ENCODE measurements around the gene MYOM1. TPM values are rescaled to one million over a fixed set of nuclear protein-coding genes. Genes with fewer than 3 reads are reported as not detected.
A peak's percentile ranks its signal among the peaks of the same experiment; 100 is the strongest.

MYOM1 gene
- total RNA-seq = 2.2 and 2.7 TPM in 2 replicates

GRCh38 chr18:3219631-3220335 lies at the start of gene MYOM1:
TSS of gene MYOM1 (minus strand) at chr18:3219968. CDS start at chr18:3215223, 4,745 bp downstream.
- no peak for DNase-seq

GRCh38 chr18:3269241-3269913 lies 49.6 kb upstream of the MYOM1 start:
- DNase-seq = no peak

- no peak for DNase-seq
Measured at GRCh38 chr18:3268306-3268705, 48.5 kb upstream of the MYOM1 start.

GRCh38 chr18:3266062-3266608 lies 46.4 kb upstream of the MYOM1 start:
- DNase-seq = no peak

GRCh38 chr18:3265564-3266033 lies 45.8 kb upstream of the MYOM1 start:
- DNase-seq = peak; percentile 63

- peak; percentile 31 for DNase-seq
Measured at GRCh38 chr18:3264362-3264761, 44.6 kb upstream of the MYOM1 start.

GRCh38 chr18:3263132-3263700 lies 43.4 kb upstream of the MYOM1 start:
- peak; percentile 27 for DNase-seq

GRCh38 chr18:3262234-3263131 lies 42.7 kb upstream of the MYOM1 start:
- DNase-seq = peak; percentile 56

- peak; percentile 87 for DNase-seq
Measured at GRCh38 chr18:3261373-3262233, 41.8 kb upstream of the MYOM1 start, which contains the start of gene MYL12B. TSS of gene MYL12B (plus strand) at chr18:3262133. CDS start at chr18:3272899, 10,766 bp downstream.

GRCh38 chr18:3260995-3261372 lies 41.2 kb upstream of the MYOM1 start:
- DNase-seq = no peak

- no peak for DNase-seq
Measured at GRCh38 chr18:3257627-3258120, 37.9 kb upstream of the MYOM1 start.

GRCh38 chr18:3256693-3257626 lies 37.2 kb upstream of the MYOM1 start:
- peak; percentile 47 for DNase-seq

- DNase-seq = no peak
Measured at GRCh38 chr18:3255611-3256165, 35.9 kb upstream of the MYOM1 start.

GRCh38 chr18:3254725-3255124 lies 35.0 kb upstream of the MYOM1 start:
- DNase-seq = no peak

- DNase-seq = no peak
Measured at GRCh38 chr18:3252843-3253242, 33.1 kb upstream of the MYOM1 start.

GRCh38 chr18:3251963-3252277 lies 32.2 kb upstream of the MYOM1 start:
- peak; percentile 35 for DNase-seq

- DNase-seq = peak; percentile 41
Measured at GRCh38 chr18:3251249-3251962, 31.6 kb upstream of the MYOM1 start.

GRCh38 chr18:3250237-3251107 lies 30.7 kb upstream of the MYOM1 start:
- DNase-seq = peak; percentile 71

All from dermis blood vessel endothelial cell (primary cell).